ENCODE results near the gene TRRAP.

The TRRAP gene

DNA sequence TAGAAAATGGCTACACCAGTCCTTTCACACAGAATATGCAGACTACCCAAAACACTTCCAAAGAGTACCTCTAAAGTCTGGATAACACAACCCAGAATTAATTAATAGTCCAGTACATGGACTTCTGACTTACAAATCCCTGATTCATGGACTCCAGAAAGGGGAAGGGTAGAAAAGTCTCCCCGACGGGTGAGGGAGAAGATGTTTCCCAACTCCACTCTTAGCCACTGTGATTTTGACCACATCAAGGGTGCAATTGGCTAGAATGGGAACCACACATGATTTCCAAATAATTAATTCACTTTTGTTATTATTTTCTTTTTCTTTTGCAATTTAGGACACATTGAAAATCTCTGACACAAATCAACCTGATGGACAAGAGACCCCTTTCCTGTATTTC, 9.9 kb upstream of the TRRAP start:
- Mint-ChIP-seq H3K27me3 (ENCODE audit: low read depth) (peaks cover 40% of the 10 kb centered on the region), H3K4me3 (peak overlapping the region in 1 of 3 experiments; percentile 27), H3K4me1 (peaks cover 4% of the 10 kb centered on the region)

DNA sequence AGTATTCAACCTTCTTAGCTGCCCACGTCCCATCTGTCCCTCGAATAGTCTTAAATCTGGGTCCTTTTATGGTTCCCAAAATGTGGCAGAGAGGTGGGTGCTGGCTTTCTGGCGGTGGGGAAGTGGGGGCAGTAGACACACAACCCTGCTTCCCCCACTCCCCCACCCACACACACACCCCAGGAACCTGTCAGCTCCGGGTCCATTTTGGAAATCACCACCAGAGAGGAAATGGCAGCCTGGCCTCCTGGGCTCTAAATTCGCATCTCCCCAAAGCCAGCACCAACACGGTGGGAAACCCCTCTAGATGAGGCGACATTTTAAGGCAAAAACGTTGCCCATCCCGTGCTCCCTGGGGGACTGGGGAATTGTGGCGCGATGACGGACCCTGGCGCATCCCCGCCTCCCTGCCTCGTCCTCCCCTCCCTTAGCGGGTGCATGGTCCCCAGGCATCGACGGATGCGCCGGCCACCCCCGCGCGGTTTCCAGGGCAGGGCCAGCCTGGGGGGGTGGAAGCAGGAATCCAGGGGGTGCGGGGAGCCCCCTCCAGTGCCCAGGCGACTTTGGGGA, 9.2 kb upstream of the TRRAP start:
- Mint-ChIP-seq H3K4me3 (peak overlapping the region; percentile 56 to 74 (median 70)), H3K4me1 (peaks cover 4% of the 10 kb centered on the region), H3K27ac (no peak overlapping the region), H3K36me3 (ENCODE audit: low read depth) (no peaks in the 10 kb centered on the region), H3K9me3 (no peaks in the 10 kb centered on the region), H3K27me3 (ENCODE audit: low read depth) (peaks cover 40% of the 10 kb centered on the region)
- TF ChIP-seq, protein P1, sequence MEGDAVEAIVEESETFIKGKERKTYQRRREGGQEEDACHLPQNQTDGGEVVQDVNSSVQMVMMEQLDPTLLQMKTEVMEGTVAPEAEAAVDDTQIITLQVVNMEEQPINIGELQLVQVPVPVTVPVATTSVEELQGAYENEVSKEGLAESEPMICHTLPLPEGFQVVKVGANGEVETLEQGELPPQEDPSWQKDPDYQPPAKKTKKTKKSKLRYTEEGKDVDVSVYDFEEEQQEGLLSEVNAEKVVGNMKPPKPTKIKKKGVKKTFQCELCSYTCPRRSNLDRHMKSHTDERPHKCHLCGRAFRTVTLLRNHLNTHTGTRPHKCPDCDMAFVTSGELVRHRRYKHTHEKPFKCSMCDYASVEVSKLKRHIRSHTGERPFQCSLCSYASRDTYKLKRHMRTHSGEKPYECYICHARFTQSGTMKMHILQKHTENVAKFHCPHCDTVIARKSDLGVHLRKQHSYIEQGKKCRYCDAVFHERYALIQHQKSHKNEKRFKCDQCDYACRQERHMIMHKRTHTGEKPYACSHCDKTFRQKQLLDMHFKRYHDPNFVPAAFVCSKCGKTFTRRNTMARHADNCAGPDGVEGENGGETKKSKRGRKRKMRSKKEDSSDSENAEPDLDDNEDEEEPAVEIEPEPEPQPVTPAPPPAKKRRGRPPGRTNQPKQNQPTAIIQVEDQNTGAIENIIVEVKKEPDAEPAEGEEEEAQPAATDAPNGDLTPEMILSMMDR (IDR thresholded peaks at IDR 0.05; ENCODE audit: unreplicated experiment in 3 of 3), result no peak

More for the DNA sequence above, 9.9 kb upstream of the TRRAP start:
- no peaks in the 10 kb centered on the region for H3K36me3 Mint-ChIP-seq (ENCODE audit: low read depth)
- TF ChIP-seq, protein P1 (IDR thresholded peaks at IDR 0.05; ENCODE audit: unreplicated experiment in 3 of 3), result no peak
- H3K27ac Mint-ChIP-seq, result no peak overlapping the region
- H3K9me3 Mint-ChIP-seq, result no peaks in the 10 kb centered on the region

DNA sequence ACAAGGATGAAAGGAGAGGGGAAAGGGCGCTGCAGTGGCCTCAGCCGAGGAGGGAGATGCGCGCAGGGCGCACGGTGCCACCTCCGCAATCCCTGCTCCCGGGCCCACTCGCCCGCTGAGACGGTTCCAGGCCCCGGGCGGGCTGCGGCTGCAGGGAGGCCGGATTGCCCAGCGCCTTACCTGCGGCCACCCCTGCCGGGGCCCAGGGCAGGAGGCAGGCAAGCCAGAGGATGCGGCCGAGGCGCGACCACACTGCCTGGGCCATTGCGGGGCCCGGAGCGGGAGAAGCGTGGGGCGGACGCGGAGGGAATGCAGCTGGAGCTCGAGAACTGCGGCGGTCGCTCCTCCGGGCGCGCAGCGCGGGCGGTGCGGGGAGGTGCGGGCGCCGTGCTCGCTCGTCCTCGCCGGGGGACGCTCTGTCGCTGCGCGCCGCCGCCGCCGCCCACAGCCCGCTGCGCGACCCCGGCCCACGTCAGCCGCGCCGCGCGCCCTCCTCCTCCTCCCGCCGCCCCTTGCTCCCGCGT, 8.7 kb upstream of the TRRAP start, which contains the start of gene TMEM130:
Gene TMEM130, minus strand, starts transcription at position 418 of the 524 bp plus-strand sequence. Its CDS starts 153 bp downstream, at position 265.
- peak within 1 kb of the TSS; percentile 89 to 91 (median 90) for H3K4me3 Mint-ChIP-seq

DNA sequence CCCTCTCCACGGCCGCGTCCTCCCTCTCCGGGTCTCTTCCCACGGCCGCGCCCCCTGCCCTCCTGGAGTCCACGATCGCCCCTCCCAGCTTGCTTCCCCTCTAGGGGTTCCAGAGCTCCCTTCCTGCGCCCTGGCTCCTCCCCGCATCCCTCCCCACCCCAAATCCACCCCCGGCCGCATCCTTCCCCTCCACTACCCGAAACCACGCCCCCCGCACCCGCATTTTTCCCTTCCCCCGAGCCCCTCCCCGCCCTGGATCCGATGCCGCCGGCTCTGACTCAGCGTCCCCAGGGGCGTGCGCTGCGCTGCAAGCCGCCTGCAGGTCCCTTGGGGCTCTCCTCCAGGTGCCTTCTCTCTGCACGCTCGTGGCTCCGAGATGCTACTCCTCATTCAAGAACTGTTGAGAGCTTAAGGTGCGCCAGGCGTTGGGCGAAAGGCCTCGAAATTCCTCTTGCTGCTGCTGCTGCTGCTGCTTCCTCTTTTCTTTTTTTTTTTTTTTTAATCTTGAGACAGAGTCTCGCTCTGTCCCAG, 8.1 kb upstream of the TRRAP start:
- TF ChIP-seq, protein P1 (IDR thresholded peaks at IDR 0.05; ENCODE audit: unreplicated experiment in 3 of 3), result no peak
- Mint-ChIP-seq H3K27me3 (ENCODE audit: low read depth) (peaks cover 49% of the 10 kb centered on the region), H3K4me1 (peaks cover 4% of the 10 kb centered on the region), H3K27ac (peak overlapping the region in 1 of 3 experiments; percentile 56), H3K9me3 (no peaks in the 10 kb centered on the region), H3K4me3 (peak overlapping the region; percentile 89 to 91 (median 90)), H3K36me3 (ENCODE audit: low read depth) (no peaks in the 10 kb centered on the region)

More for the DNA sequence above, 8.7 kb upstream of the TRRAP start, which contains the start of gene TMEM130:
- Mint-ChIP-seq H3K36me3 (ENCODE audit: low read depth) (no peaks in the 10 kb centered on the region), H3K27ac (peak within 1 kb of the TSS in 1 of 3 experiments; percentile 56), H3K27me3 (ENCODE audit: low read depth) (peaks cover 44% of the 10 kb centered on the region), H3K9me3 (no peaks in the 10 kb centered on the region), H3K4me1 (peaks cover 4% of the 10 kb centered on the region)
- TF ChIP-seq, protein P1 (IDR thresholded peaks at IDR 0.05; ENCODE audit: unreplicated experiment in 3 of 3), result no peak

DNA sequence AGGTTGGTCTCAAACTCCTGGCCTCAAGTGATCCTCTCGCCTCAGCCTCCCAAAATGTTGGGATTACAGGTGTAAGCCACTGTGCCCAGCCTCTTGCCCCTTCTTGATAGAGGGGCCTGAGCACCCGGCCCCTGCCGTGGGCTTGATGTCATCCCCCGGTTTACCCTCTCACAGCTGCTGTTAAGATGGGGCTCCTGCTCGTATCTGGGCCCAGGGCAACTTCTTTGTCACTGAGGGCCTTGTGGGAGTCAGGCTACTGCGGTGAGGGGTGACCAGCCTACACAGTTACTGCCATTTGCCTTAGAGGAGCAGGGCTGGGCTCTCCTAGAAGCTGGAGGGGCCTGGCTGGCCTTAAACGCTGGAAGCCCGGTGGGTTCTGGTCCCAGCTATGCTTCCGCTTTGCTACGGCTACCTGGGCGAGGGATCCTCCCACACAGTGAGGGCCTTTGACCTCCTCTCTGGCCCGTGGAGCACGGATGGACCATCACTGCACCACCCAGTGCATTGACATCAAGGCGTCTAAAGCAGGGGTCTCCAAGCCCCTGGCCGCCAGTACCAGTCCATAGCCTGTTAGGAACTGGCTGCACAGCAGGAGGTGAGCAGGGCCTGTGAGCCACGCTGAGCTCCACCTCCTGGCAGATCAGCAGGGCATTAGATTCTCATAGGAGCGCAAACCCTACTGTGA, 7.4 kb upstream of the TRRAP start:
- no peaks in the 10 kb centered on the region for H3K36me3 Mint-ChIP-seq (ENCODE audit: low read depth)
- TF ChIP-seq, protein P1 (IDR thresholded peaks at IDR 0.05; ENCODE audit: unreplicated experiment in 3 of 3), result no peak
- H3K4me1 Mint-ChIP-seq, result peaks cover 4% of the 10 kb centered on the region
- H3K9me3 Mint-ChIP-seq, result no peaks in the 10 kb centered on the region
- peak overlapping the region; percentile 89 to 91 (median 90) for H3K4me3 Mint-ChIP-seq
- H3K27ac Mint-ChIP-seq, result no peak overlapping the region
- H3K27me3 Mint-ChIP-seq (ENCODE audit: low read depth), result peaks cover 45% of the 10 kb centered on the region

Measured in nephron (organoid).